H1 (cell line): ENCODE data around the gene FAM81A. TPM values are rescaled to one million over a fixed set of nuclear protein-coding genes. Genes with fewer than 3 reads are reported as not detected.

Source experiments
- ASH2L ChIP-seq: fragments of 200-600, 300-600 bp; sonication (generic); IDR thresholded peaks from one replicate; pipeline ENCODE4 v1.7.1; 2017; ENCODE audit warnings: low read length
- BRCA1 ChIP-seq: IDR thresholded peaks from 2 replicates; pipeline ENCODE4 v1.6.1; 2012; ENCODE audit warnings: low read depth, low read length, improper control_type of control experiment
- CHD1 ChIP-seq: IDR thresholded peaks from 2 replicates; pipeline ENCODE4 v1.6.1; 2012; ENCODE audit warnings: low read depth, low read length, improper control_type of control experiment
- CREB1 ChIP-seq: IDR thresholded peaks from 2 replicates; pipeline ENCODE4 v1.6.1; 2012; ENCODE audit warnings: inconsistent platforms
- CTCF ChIP-seq, 3 experiments: IDR thresholded peaks; 1 replicate in 2 of 3; 2 replicates in 1 of 3; pipeline versions ENCODE4 v1.5.1 to v1.6.1; 2011; ENCODE audit warnings: low read length in 3 of 3, mild to moderate bottlenecking in 3 of 3, inconsistent platforms in 2 of 3, low read depth in 1 of 3, moderate library complexity in 1 of 3; ENCODE audit not compliant: insufficient read depth in 1 of 3; ENCODE audit errors: control extremely low read depth in 1 of 3
- HDAC6 ChIP-seq: IDR thresholded peaks from one replicate; pipeline ENCODE4 v1.7.1; 2012; ENCODE audit warnings: low read depth, mild to moderate bottlenecking, inconsistent platforms, low read length, moderate library complexity
- JUN ChIP-seq: IDR thresholded peaks from 2 replicates; pipeline ENCODE4 v1.6.1; 2011; ENCODE audit warnings: low read depth, mild to moderate bottlenecking, improper control_type of control experiment, low read length
- KDM1A ChIP-seq: fragments of 200-600, 300-600 bp; sonication (generic); IDR thresholded peaks from 2 replicates; pipeline ENCODE4 v1.7.1; 2016; ENCODE audit warnings: mild to moderate bottlenecking, low read length, borderline replicate concordance
- POLR2A ChIP-seq, 2 experiments: IDR thresholded peaks; 1 replicate in 1 of 2; 2 replicates in 1 of 2; pipeline ENCODE4 v1.6.1; 2011; ENCODE audit warnings: low read depth in 2 of 2, low read length in 2 of 2, mild to moderate bottlenecking in 2 of 2; ENCODE audit errors: control extremely low read depth in 1 of 2
- RAD21 ChIP-seq, 2 experiments: IDR thresholded peaks in 1 of 2; conservative IDR thresholded peaks in 1 of 2; 2 replicates each; pipeline ENCODE4 v1.6.1; 2011; ENCODE audit warnings: low read depth in 2 of 2, low read length in 2 of 2, improper control_type of control experiment in 1 of 2, inconsistent platforms in 1 of 2, mild to moderate bottlenecking in 1 of 2, moderate library complexity in 1 of 2
- RNF2 ChIP-seq: fragments of 200-900, 300-1000 bp; sonication (generic); IDR thresholded peaks from 2 replicates; pipeline ENCODE4 v1.7.1; 2016; ENCODE audit warnings: borderline replicate concordance, low read depth, mild to moderate bottlenecking, antibody characterized with exemption, low read length; ENCODE audit not compliant: poor library complexity, severe bottlenecking; ENCODE audit errors: missing control alignments
- SIRT6 ChIP-seq: IDR thresholded peaks from one replicate; pipeline ENCODE4 v1.7.1; 2012; ENCODE audit warnings: low read length, inconsistent platforms
- TEAD4 ChIP-seq: IDR thresholded peaks from 2 replicates; pipeline ENCODE4 v1.6.1; 2012; ENCODE audit warnings: low read depth, low read length, inconsistent platforms, mixed read lengths
- USF2 ChIP-seq: IDR thresholded peaks from 2 replicates; pipeline ENCODE4 v1.6.1; 2011; ENCODE audit warnings: low read length, improper control_type of control experiment
- ZNF274 ChIP-seq: IDR thresholded peaks from 2 replicates; pipeline ENCODE4 v1.7.0; 2012; ENCODE audit warnings: low read length, borderline replicate concordance; ENCODE audit errors: extremely low read depth
- polyA plus RNA-seq, 7 experiments: library from polyadenylated mRNA; depleted of rRNA in 3 of 7; stranded (reverse) in 5 of 7; unstranded in 2 of 7; fragments of >200 nt in 5 of 7; fragments of 200-250 nt in 2 of 7; gene quantifications; 1 replicate in 5 of 7; 2 replicates in 1 of 7; 4 replicates in 1 of 7; pipeline versions ENCODE4 v1.2.1 to v1.2.3, GENCODE V29; 2011 to 2013; ENCODE audit warnings: missing spikeins in 2 of 7, mixed read lengths in 2 of 7
- total RNA-seq: library from RNA; stranded (reverse); fragmentation: NEBNext Ultra II Directional; extraction: Animal tissue kit (Norgen Biotek cat#: 25700); gene quantifications from 2 replicates; pipeline ENCODE4 v1.2.1, GENCODE V29; 2021

Gene FAM81A
- total and polyA plus RNA-seq, 2 of the 8 experiments (the other 6 are each of a cell fraction or from before 2014, with no cell fraction given), result 0.56 to 3.0 TPM

GRCh38 chr15:59420986-59421618, 16.9 kb upstream of the FAM81A start (continued):
- TF ChIP-seq TEAD4 (peak; percentile 97), RNF2 (no peak), SIRT6 (no peak), KDM1A (no peak), CHD1 (no peak), RAD21 (IDR thresholded peaks at IDR 0.05 in 1 of 2, conservative IDR thresholded peaks at IDR 0.05 in 1 of 2; ENCODE audit: low read depth in 2 of 2, low read length in 2 of 2) (peak; percentile 41 to 45), CREB1 (0 out of 2 replicates have a peak, but pooled peaks have one; percentile 36), USF2 (no peak), JUN (no peak), HDAC6 (no peak), CTCF (IDR thresholded peaks at IDR 0.05; ENCODE audit: control extremely low read depth in 1 of 3, insufficient read depth in 1 of 3, low read depth in 1 of 3, low read length in 3 of 3) (peak in 1 of 3 experiments; percentile 77; a peak in 2 of 4 replicates), ZNF274 (no peak), ASH2L (no peak), POLR2A (IDR thresholded peaks at IDR 0.05; ENCODE audit: control extremely low read depth in 1 of 2, low read depth in 2 of 2, low read length in 2 of 2) (no peak), BRCA1 (no peak)
